Common myeloid progenitor, CD34-positive (primary cell): ENCODE measurements around the gene PAPPA2.

Source experiments
- CTCF ChIA-PET: fragments of 350-600 bp; sonication (Branson Sonifier 250); formaldehyde crosslinking; loops from one replicate; lab custom pipeline; 2021; ENCODE audit warnings: antibody characterized with exemption; lab: Charles Lee
- POLR2A ChIA-PET: fragments of 350-600 bp; sonication (Branson Sonifier 250); formaldehyde crosslinking; loops from one replicate; lab custom pipeline; 2021; ENCODE audit warnings: antibody characterized with exemption; lab: Charles Lee
- DNase-seq, 3 donors: peaks; one replicate each; pipeline versions ENCODE4 v3.0.0 to v3.0.0-alpha.2; 2013
- H3K27ac ChIP-seq, 2 experiments: 1 replicate in 1 of 2; 2 replicates in 1 of 2; pipeline ENCODE4 v1.7.0; 2013; ENCODE audit warnings: inconsistent platforms in 2 of 2, low read length in 2 of 2, mild to moderate bottlenecking in 2 of 2, low read depth in 1 of 2, moderate library complexity in 1 of 2; ENCODE audit not compliant: severe bottlenecking in 2 of 2, insufficient read depth in 1 of 2, poor library complexity in 1 of 2
- H3K27me3 ChIP-seq, 5 experiments: replicated peaks in 2 of 5; 1 replicate in 3 of 5; 2 replicates in 2 of 5; pipeline versions ENCODE4 v1.6.1 to v1.7.0; 2013; ENCODE audit warnings: low read length in 4 of 5, mild to moderate bottlenecking in 2 of 5, moderate library complexity in 2 of 5, inconsistent platforms in 1 of 5; ENCODE audit not compliant: insufficient read depth in 5 of 5, control insufficient read depth in 4 of 5
- H3K36me3 ChIP-seq, 4 experiments: 1 replicate in 2 of 4; 2 replicates in 2 of 4; pipeline versions ENCODE4 v1.6.1 to v1.7.0; 2013; ENCODE audit warnings: low read length in 3 of 4, control low read depth in 1 of 4, mild to moderate bottlenecking in 1 of 4; ENCODE audit not compliant: control insufficient read depth in 4 of 4, insufficient read depth in 4 of 4
- H3K4me1 ChIP-seq, 4 experiments: 1 replicate in 3 of 4; 2 replicates in 1 of 4; pipeline versions ENCODE4 v1.6.1 to v1.7.1; 2013; ENCODE audit warnings: low read length in 3 of 4, mild to moderate bottlenecking in 3 of 4, control low read depth in 1 of 4, inconsistent platforms in 1 of 4, moderate library complexity in 1 of 4; ENCODE audit not compliant: control insufficient read depth in 4 of 4, insufficient read depth in 4 of 4; ENCODE audit errors: control extremely low read depth in 1 of 4
- H3K4me3 ChIP-seq, 7 experiments: 1 replicate in 4 of 7; 2 replicates in 3 of 7; pipeline versions ENCODE4 v1.5.1 to v1.7.0; 2013; ENCODE audit warnings: mild to moderate bottlenecking in 7 of 7, low read length in 6 of 7, moderate library complexity in 6 of 7, inconsistent platforms in 2 of 7, low read depth in 2 of 7, control low read depth in 1 of 7; ENCODE audit not compliant: insufficient read depth in 4 of 7, control insufficient read depth in 1 of 7; ENCODE audit errors: extremely low read depth in 1 of 7
- H3K9me3 ChIP-seq, 5 experiments: 1 replicate in 4 of 5; 2 replicates in 1 of 5; pipeline versions ENCODE4 v1.6.1 to v1.7.1; 2013; ENCODE audit warnings: low read length in 4 of 5, mild to moderate bottlenecking in 2 of 5, inconsistent platforms in 1 of 5, low read depth in 1 of 5, moderate library complexity in 1 of 5; ENCODE audit not compliant: control insufficient read depth in 4 of 5, insufficient read depth in 2 of 5; ENCODE audit errors: control extremely low read depth in 1 of 5
- WGBS: methylation state at CpG from one replicate; pipeline ENCODE4 v1.1.5; 2013; ENCODE audit not compliant: insufficient coverage; 5-methylcytosine and 5-hydroxymethylcytosine counted together

Gene PAPPA2

DNA sequence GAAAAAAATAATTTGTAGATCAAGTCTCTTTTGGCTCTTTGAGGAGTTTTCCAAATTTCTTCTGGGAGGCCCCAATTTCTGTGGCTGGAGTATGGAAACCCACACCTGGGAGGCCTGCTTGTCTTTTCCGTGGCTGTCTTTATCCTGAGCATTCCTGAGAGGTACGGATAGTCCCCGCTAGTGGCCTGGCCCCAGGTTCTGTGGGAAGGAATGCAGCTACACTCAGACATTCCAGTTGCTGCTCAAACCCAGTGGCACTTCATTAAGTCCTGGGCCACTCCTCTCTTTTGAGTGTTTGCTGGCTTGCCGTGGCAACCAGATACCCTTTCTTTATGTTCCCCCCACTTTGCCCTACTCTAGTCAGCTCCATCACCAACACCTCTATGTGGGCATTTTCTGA is 391.1 kb downstream of the PAPPA2 start:
- no peak for DNase-seq
- Histone ChIP-seq H3K36me3 (no peaks in the 10 kb centered on the region), H3K4me3 (no peak overlapping the region), H3K27ac (no peak overlapping the region), H3K4me1 (no peaks in the 10 kb centered on the region), H3K27me3 (no peaks in the 10 kb centered on the region), H3K9me3 (no peaks in the 10 kb centered on the region)
- POLR2A ChIA-PET = no interaction called here
- WGBS = 100% methylated on average over 4 of the region's 4 CpGs
- CTCF ChIA-PET = no interaction called here

DNA sequence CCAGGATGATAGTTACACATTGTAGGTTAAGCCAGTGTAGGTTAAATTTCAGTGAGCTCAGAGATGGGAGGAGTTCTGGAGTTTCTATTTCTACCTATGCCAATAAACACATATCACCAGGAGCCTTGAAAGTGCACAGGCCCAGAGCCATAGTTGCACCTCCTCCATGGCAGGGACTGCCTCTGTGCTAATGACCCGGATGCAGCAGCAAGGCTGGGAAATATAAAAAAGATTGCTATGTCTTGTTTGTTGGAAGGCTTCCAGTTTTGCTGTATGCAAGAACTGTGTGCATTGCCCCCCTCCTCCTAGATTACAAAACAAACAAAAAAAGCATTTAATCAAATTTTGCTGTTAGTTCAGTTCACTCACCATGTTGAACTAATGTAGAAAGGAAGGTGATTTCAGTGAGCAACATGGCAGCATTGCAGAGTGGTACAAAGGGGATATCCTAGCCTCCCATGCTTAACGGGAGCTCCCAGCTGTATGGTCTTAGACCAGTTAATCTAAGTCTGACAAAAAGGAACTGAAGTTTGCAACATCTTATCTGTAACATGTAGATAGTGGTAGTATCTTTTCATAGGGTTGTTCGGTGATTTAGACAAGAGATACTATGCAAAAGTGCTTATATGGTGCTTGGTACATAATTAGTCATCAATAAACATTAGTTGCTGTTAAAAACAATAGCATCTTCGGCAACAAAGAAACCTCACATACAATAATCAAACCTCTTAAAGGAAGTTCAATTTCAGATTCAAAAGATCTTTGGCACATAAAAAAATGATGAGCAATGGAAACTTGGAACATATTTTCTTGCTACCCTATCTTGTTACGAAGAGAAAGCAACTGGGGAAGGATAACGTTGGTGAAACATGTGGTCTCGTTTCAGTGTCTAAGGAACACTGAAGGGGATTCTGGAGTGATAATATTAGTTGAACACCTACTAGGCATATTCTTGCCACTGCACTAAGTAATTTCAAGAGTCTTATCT is 392.1 kb downstream of the PAPPA2 start:
- DNase-seq = no peak
- CTCF ChIA-PET = no interaction called here
- no peaks in the 10 kb centered on the region for H3K9me3 ChIP-seq
- H3K4me1 ChIP-seq = no peaks in the 10 kb centered on the region
- no peaks in the 10 kb centered on the region for H3K36me3 ChIP-seq
- no peak overlapping the region for H3K4me3 ChIP-seq
- H3K27ac ChIP-seq = no peak overlapping the region
- POLR2A ChIA-PET = no interaction called here
- WGBS = 92% methylated on average over 2 of the region's 7 CpGs
- no peaks in the 10 kb centered on the region for H3K27me3 ChIP-seq

DNA sequence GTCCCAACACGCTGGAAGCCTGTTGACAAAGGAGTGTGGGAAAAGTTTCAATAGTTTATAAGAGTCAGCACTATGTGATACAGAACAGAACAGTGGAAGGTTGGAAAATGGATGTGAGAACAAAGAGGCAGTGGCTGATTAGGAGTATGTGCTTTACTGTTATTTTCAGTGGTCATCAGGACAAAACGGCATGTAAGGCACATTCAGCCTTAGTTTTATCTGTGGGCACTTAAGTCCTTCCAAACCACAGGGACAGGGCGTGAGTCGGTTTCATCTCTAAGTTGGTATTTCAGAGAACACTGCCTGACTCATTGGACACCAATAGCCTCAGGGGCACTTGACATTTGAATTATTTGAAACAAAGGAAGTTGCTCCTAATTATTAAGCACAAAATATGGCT is 394.7 kb downstream of the PAPPA2 start:
- H3K27ac ChIP-seq = no peak overlapping the region
- H3K27me3 ChIP-seq = no peaks in the 10 kb centered on the region
- H3K9me3 ChIP-seq = no peaks in the 10 kb centered on the region
- no peak for DNase-seq
- H3K4me3 ChIP-seq = no peak overlapping the region
- H3K36me3 ChIP-seq = no peaks in the 10 kb centered on the region
- ChIA-PET CTCF (no interaction called here), POLR2A (no interaction called here)
- H3K4me1 ChIP-seq = no peaks in the 10 kb centered on the region
- WGBS = 92% methylated on average over 4 of the region's 4 CpGs

DNA sequence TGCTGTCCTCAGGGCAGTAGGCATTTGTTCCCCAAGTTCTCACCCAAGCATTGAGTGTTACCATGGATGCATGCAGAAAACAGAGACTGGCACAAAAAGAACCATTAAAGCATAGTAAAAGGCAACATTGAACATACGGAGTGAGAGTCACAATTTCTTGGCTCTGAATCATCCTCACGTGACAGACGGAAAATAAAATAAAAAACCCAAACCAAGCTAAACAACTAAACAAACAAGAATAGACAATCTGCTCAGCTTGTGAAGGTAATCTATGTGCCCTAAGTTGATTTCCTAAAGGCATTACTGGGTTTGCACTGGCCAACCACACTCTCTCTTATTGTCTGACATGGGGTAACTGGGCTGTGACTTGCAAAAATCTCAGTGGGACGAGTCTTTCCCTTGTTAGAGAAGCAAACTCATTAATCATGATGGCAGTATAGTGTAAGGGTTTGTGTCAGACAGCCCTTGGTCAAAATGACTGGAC is 395.5 kb downstream of the PAPPA2 start:
- H3K4me1 ChIP-seq = no peaks in the 10 kb centered on the region
- no peaks in the 10 kb centered on the region for H3K36me3 ChIP-seq
- ChIA-PET POLR2A (no interaction called here), CTCF (no interaction called here)
- no peak for DNase-seq
- no peak overlapping the region for H3K4me3 ChIP-seq
- H3K9me3 ChIP-seq = no peaks in the 10 kb centered on the region
- no peaks in the 10 kb centered on the region for H3K27me3 ChIP-seq
- H3K27ac ChIP-seq = no peak overlapping the region
- 13% methylated on average over 1 of the region's 4 CpGs for WGBS

DNA sequence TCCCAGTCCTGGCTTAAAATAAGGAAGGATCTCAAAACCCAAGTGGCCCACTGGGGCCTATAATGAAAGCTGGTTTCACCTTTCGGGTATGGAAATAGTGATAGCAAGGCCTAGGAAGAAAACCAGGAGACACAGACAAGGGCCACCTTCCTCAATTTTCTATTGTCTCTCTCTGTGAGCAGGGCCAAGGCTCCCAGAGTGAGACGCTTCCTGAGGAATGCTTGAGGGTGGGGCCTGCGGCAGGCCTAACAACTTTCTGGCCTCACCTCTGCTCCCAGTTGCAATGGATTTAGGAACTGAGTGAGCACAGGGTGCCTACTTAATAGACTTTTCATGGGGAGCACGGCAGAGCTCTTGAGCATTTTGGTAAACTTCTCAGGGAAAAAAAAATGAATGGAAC is 400.6 kb downstream of the PAPPA2 start:
- WGBS = 91% methylated on average over 3 of the region's 4 CpGs
- no peaks in the 10 kb centered on the region for H3K36me3 ChIP-seq
- CTCF ChIA-PET = interaction anchor here (0.9 kb wide), 1 partner anchor 8 kb away, joined by 3 read pairs; no protein-coding TSS in a partner anchor

DNA sequence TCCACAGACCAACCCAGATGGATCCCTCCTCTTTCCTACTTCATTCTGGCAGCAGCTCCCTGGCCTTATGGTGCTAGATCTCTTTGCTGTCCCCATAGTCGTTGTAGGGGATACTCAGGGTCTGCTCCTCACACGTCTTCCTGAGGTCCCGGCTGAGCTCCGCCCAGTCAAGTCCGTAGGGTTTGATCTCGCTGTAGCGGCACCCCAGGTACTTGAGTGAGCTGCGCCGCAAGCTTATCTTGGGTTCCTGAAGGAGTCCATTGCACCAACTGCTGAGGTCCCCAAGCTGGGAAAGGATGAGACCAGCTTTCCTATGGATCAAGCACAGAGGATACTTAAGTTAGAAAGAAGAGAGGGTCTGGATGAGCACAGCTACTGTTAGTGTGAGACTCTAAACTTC is 401.2 kb downstream of the PAPPA2 start:
- CTCF ChIA-PET = no interaction called here
- Histone ChIP-seq H3K4me3 (no peak overlapping the region), H3K9me3 (no peaks in the 10 kb centered on the region), H3K27me3 (peaks cover 0 to 3% (median 0%) of the 10 kb centered on the region in 5 experiments), H3K36me3 (no peaks in the 10 kb centered on the region), H3K27ac (no peak overlapping the region), H3K4me1 (no peaks in the 10 kb centered on the region)
- 91% methylated on average over 9 of the region's 9 CpGs for WGBS
- no peak for DNase-seq
- POLR2A ChIA-PET = no interaction called here

More for the DNA sequence above, 400.6 kb downstream of the PAPPA2 start:
- peaks cover 0 to 3% (median 0%) of the 10 kb centered on the region in 5 experiments for H3K27me3 ChIP-seq
- H3K4me1 ChIP-seq = no peaks in the 10 kb centered on the region
- H3K9me3 ChIP-seq = no peaks in the 10 kb centered on the region
- DNase-seq = no peak
- no peak overlapping the region for H3K4me3 ChIP-seq
- POLR2A ChIA-PET = no interaction called here
- no peak overlapping the region for H3K27ac ChIP-seq

DNA sequence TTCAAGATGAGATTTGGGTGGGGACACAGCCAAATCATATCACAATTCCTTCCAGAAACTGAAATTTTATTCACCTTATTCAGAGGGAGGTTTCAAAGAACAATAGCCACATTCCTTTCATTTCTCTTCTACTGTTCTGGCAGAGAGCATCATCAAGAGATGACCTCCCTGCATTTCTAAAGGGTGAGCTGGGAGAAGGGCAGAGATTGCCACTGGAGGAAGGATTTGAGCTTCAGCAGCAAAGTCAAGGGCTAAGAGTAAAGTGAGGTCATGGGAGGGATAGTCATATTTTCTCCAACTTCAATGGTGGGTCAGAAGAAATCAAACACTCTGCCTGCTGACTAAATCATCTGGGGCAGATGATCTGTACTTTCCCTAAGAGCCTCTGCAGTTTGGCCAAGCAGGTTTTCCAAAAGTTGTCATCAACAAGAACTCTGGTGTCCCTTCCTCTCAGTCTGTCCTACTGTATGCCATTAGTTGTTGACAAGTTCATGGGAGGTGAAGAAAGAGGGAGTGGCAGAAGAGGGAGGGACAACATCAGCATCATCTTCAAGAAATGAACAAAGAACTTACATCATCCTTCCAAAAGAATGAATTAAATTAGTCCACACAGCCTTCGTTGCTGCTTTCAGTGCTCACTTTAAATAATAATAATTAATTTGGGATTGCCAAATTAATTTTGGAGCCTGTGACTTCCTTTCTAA is 403.2 kb downstream of the PAPPA2 start:
- no peaks in the 10 kb centered on the region for H3K36me3 ChIP-seq
- no peak overlapping the region for H3K4me3 ChIP-seq
- no peak overlapping the region for H3K27ac ChIP-seq
- H3K9me3 ChIP-seq = no peaks in the 10 kb centered on the region
- no CpG with 5 or more reads among the region's 1 CpG for WGBS
- peaks cover 0 to 3% (median 0%) of the 10 kb centered on the region in 5 experiments for H3K27me3 ChIP-seq
- no peak for DNase-seq
- ChIA-PET CTCF (no interaction called here), POLR2A (no interaction called here)
- no peaks in the 10 kb centered on the region for H3K4me1 ChIP-seq
